ENCODE data around the gene ZNF682.

GRCh38 chr19:20070691-20071090, 31.4 kb upstream of the ZNF682 start:
- TF ChIP-seq GABPA (IDR thresholded peaks at IDR 0.05 in 1 of 2, conservative IDR thresholded peaks at IDR 0.05 in 1 of 2) (no peak), CTCF (IDR thresholded peaks at IDR 0.05; ENCODE audit: low read depth, low read length, missing input control) (no peak), REST (IDR thresholded peaks at IDR 0.05) (no peak)

Data from liver (tissue), 3 donors.